OCI-LY7 (cell line): ENCODE data around the gene MAPK11. TPM values are rescaled to one million over a fixed set of nuclear protein-coding genes. Genes with fewer than 3 reads are reported as not detected.

ENCODE experiments used
- BruUV-seq: library from RNA; stranded (reverse); fragments of 400-500 nt; replicated peaks from 2 replicates; lab custom pipeline; 2021; lab: Mats Ljungman, UMichigan
- CTCF ChIA-PET: fragments of 300-600 bp; sonication (Branson Sonifier 250); formaldehyde crosslinking; loops from one replicate; lab custom pipeline; 2022; ENCODE audit warnings: antibody characterized with exemption; ENCODE audit not compliant: unreplicated experiment; lab: Charles Lee
- POLR2A ChIA-PET: fragments of 300-600 bp; sonication (Branson Sonifier 250); formaldehyde crosslinking; loops from one replicate; lab custom pipeline; 2022; ENCODE audit warnings: antibody characterized with exemption; lab: Charles Lee
- DNase-seq: peaks from one replicate; pipeline ENCODE4 v3.0.0-alpha.2; 2015; ENCODE audit warnings: low spot score
- H2AFZ ChIP-seq: fragments of 200-600 bp; sonication (generic), shearing (Covaris generic); 2 replicates; pipeline ENCODE4 v1.6.1; 2014; ENCODE audit warnings: mild to moderate bottlenecking, antibody characterized with exemption, low read length, moderate library complexity
- H3K27ac ChIP-seq: fragments of 200-600 bp; sonication (generic); 2 replicates; pipeline ENCODE4 v1.5.1; 2014; ENCODE audit warnings: mixed run types, low read depth, mild to moderate bottlenecking, moderate library complexity, low read length, inconsistent platforms; ENCODE audit not compliant: poor library complexity, severe bottlenecking
- H3K36me3 ChIP-seq: fragments of 200-600 bp; sonication (generic); 2 replicates; pipeline ENCODE4 v1.6.1; 2014; ENCODE audit warnings: mild to moderate bottlenecking, antibody characterized with exemption, low read length, moderate library complexity, mixed read lengths; ENCODE audit not compliant: insufficient read depth
- H3K4me1 ChIP-seq: fragments of 200-600 bp; sonication (generic); 2 replicates; pipeline ENCODE4 v1.5.1; 2014; ENCODE audit warnings: mild to moderate bottlenecking, low read length; ENCODE audit not compliant: insufficient read depth, poor library complexity, severe bottlenecking
- H3K4me2 ChIP-seq: fragments of 200-600 bp; sonication (generic); 2 replicates; pipeline ENCODE4 v1.6.1; 2014; ENCODE audit warnings: mild to moderate bottlenecking, low read length
- H3K4me3 ChIP-seq: fragments of 200-600 bp; sonication (generic); 2 replicates; pipeline ENCODE4 v1.5.1; 2014; ENCODE audit warnings: mild to moderate bottlenecking, low read depth, low read length; ENCODE audit not compliant: poor library complexity, severe bottlenecking
- H3K79me2 ChIP-seq: fragments of 200-600 bp; sonication (generic); 2 replicates; pipeline ENCODE4 v1.6.1; 2016; ENCODE audit warnings: low read depth, mild to moderate bottlenecking, low read length, moderate library complexity, mixed read lengths; ENCODE audit not compliant: insufficient read depth
- H3K9me2 ChIP-seq: fragments of 200-600 bp; sonication (generic); 2 replicates; pipeline ENCODE4 v1.6.1; 2016; ENCODE audit warnings: mild to moderate bottlenecking, low read length, mixed read lengths; ENCODE audit not compliant: insufficient read depth
- H3K9me3 ChIP-seq: fragments of 200-600 bp; sonication (generic); 2 replicates; pipeline ENCODE4 v1.6.1; 2014; ENCODE audit warnings: mild to moderate bottlenecking, mixed run types, low read length, mixed read lengths
- H4K20me1 ChIP-seq: fragments of 200-600 bp; sonication (generic); 2 replicates; pipeline ENCODE4 v1.6.1; 2014; ENCODE audit warnings: mild to moderate bottlenecking, antibody characterized with exemption, low read length, moderate library complexity, mixed read lengths; ENCODE audit not compliant: insufficient read depth
- EZH2phosphoT487 ChIP-seq: fragments of 200-600 bp; sonication (generic); IDR thresholded peaks from 2 replicates; pipeline ENCODE4 v1.6.1; 2018; ENCODE audit warnings: low read depth, borderline replicate concordance, mild to moderate bottlenecking, mixed run types, antibody characterized with exemption, low read length, moderate library complexity, mixed read lengths
- intact Hi-C: fragments of 100-400 bp; cut with micrococcal nuclease; formaldehyde crosslinking; loops from one replicate; pipeline ENCODE4 v1.10.0; 2022; ENCODE audit not compliant: unreplicated experiment
- total RNA-seq, 2 experiments: library from RNA; depleted of rRNA in 1 of 2; stranded (reverse); fragments of >200 nt in 1 of 2; shearing (Covaris generic) in 1 of 2; gene quantifications; 2 replicates each; pipeline ENCODE4 v1.2.3, GENCODE V29; 2014 to 2022
- TF ChIP-seq, protein P1 (sequence below): fragments of 200-600 bp; sonication (generic); conservative IDR thresholded peaks from 2 replicates; pipeline ENCODE4 v1.5.1; 2014; ENCODE audit warnings: mild to moderate bottlenecking, antibody characterized with exemption, low read length, moderate library complexity, mixed read lengths

Gene MAPK11
- total RNA-seq, 2 experiments from 2014 or later, result 12.0 to 19.7 TPM

DNA sequence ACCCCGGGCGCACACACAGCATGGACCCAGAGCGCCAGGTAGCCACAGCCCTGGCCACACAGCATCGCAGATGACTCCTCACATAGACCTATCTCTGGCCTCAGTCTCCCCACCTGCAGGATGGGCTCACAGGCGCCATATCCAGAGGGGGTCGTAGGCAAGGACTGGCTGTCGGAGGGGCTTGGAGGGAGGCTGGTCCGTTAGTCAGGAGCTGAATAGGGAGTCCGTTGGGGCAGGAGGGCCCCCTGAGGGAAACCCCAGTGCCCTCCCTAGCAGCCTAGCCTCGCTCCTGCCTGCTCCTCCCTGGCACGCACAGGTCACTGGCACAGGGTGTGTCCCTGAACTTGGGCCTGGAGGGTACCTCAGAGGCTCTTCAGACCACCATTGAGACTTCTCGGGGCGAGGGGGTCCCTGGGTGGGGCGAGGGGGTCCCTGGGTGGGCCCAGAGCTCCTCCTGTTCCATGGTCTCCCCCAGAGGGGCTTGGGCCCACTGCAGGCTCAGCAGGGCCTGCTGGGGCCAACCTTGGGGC lies 35.3 kb upstream of the MAPK11 start:
- Histone ChIP-seq H4K20me1 (no peaks in the 10 kb centered on the region), H3K9me2 (no peaks in the 10 kb centered on the region), H3K4me3 (no peak overlapping the region), H3K27ac (no peak overlapping the region), H3K9me3 (no peaks in the 10 kb centered on the region), H3K4me2 (peak overlapping the region; percentile 49), H3K36me3 (no peaks in the 10 kb centered on the region), H3K79me2 (no peaks in the 10 kb centered on the region), H2AFZ (no peak overlapping the region), H3K4me1 (peaks cover 89% of the 10 kb centered on the region)
- POLR2A ChIA-PET, result interaction anchor here (0.6 to 1.5 kb wide), 2 partner anchors 29 to 205 kb away, joined by 3 read pairs; no protein-coding TSS in a partner anchor
- DNase-seq, result no peak
- no TSS peak for BruUV-seq
- intact Hi-C loops, result no loop called here
- CTCF ChIA-PET, result no interaction called here
- TF ChIP-seq EZH2phosphoT487, result no peak
- TF ChIP-seq, protein P1, sequence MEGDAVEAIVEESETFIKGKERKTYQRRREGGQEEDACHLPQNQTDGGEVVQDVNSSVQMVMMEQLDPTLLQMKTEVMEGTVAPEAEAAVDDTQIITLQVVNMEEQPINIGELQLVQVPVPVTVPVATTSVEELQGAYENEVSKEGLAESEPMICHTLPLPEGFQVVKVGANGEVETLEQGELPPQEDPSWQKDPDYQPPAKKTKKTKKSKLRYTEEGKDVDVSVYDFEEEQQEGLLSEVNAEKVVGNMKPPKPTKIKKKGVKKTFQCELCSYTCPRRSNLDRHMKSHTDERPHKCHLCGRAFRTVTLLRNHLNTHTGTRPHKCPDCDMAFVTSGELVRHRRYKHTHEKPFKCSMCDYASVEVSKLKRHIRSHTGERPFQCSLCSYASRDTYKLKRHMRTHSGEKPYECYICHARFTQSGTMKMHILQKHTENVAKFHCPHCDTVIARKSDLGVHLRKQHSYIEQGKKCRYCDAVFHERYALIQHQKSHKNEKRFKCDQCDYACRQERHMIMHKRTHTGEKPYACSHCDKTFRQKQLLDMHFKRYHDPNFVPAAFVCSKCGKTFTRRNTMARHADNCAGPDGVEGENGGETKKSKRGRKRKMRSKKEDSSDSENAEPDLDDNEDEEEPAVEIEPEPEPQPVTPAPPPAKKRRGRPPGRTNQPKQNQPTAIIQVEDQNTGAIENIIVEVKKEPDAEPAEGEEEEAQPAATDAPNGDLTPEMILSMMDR, result no peak

- ChIA-PET POLR2A (interaction anchor here (0.6 to 2.0 kb wide), 2 partner anchors 10 to 206 kb away, joined by 3 to 10 read pairs; no protein-coding TSS in a partner anchor), CTCF (interaction anchor here (0.6 to 1.8 kb wide), 2 partner anchors 16 to 41 kb away, joined by 3 to 5 read pairs; no protein-coding TSS in a partner anchor)
- H3K4me2 ChIP-seq, result peak overlapping the region; percentile 55
- H3K4me3 ChIP-seq, result no peak overlapping the region
- no peak overlapping the region for H2AFZ ChIP-seq
- TF ChIP-seq, protein P1, result no peak
- TF ChIP-seq EZH2phosphoT487, result no peak
- intact Hi-C loops, result no loop called here
- H3K4me1 ChIP-seq, result peaks cover 96% of the 10 kb centered on the region
- no peaks in the 10 kb centered on the region for H3K36me3 ChIP-seq
- H4K20me1 ChIP-seq, result no peaks in the 10 kb centered on the region
- no peaks in the 10 kb centered on the region for H3K9me3 ChIP-seq
- no peak for DNase-seq
- BruUV-seq, result no TSS peak
- H3K79me2 ChIP-seq, result no peaks in the 10 kb centered on the region
- H3K9me2 ChIP-seq, result no peaks in the 10 kb centered on the region
- H3K27ac ChIP-seq, result peak overlapping the region; percentile 27
These were observed 34.6 kb upstream of the MAPK11 start for GRCh38 chr22:50304528-50305392.
